ENCODE results near the gene DSCAML1.
"Not testable (repeated sequence)": the region's sequence is repeated elsewhere in the genome, so short reads cannot be mapped to it uniquely, and the experiment has no call there.

Gene DSCAML1

DNA sequence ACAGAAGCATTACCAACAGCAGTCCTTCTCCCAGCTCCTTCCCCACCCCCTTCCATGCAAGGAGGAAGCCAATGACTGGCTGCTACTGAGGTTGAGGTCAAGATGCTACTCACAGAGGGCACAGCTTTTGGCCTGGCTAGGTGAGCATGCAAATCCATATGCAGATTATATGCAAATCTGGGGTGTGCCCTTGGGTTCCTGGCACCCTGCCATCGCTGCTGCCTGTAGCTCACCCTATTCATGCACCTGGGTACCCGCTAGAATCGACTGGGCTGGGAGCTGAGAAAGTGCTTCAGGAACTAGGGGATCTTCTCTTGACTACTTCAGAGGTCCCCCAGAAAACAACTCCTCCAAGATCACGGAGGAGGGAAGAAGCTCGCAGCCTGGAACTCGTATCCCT, 4.0 kb downstream of the DSCAML1 start:
- DNase-seq (ENCODE audit: low spot score): no peak

DNA sequence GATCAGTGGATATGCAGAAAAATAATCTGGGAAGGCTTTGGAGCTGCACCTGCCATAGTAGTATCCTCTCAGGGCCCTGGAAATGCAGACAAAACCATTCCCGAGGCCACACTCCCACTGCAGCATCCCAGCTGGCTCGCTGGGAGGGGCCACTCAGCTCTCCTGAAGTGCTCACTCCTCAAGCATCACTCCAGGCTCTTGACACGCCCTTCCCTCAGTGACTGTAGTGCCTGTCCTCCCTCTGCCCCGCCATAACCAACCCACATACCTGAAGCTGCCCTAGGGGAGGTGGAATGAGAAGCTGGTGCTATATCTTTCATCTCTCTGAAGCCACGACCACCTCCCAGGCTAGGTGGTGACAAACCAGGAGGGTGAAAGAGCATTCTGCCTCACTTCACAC, 4.8 kb downstream of the DSCAML1 start:
- no peak for DNase-seq (ENCODE audit: low spot score)

DNA sequence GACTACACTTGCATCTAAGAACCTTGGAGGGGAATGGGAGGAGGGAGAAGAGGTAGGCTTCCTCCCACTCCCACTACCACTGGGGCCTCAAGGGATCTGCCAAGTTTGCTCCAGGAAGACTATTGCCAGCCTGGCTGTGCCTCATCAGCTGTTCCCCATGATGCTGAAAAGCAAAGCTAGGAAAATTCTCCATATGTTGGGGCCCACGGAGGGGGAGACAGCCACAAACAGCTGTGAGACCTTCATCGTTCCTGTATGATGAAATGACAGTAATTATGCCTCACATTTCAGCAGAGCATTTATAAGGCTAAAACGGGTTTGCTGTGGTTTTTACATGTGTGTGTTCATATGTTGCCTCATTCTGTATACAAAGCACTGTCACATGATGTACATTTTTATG, 6.7 kb downstream of the DSCAML1 start:
- DNase-seq (ENCODE audit: low spot score): no peak

DNA sequence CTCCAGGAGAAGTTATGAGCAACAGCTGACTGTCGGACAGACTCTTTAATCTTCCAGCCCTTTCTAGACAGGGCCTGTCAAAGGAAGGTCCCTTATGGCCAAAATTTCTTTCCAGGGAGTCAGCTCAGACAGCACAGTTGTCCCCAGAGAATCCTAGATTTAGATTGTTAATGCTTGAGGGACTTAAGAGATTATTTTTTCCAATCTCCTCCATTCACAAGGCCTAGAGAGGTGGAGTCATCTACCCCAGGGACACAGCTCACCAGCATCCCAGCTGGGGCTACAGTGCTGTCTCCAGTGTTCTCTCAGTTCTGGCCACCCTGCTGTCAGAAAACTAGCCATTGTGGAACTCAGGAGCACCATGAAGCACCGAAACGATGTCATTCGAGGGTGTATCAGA, 7.8 kb downstream of the DSCAML1 start:
- DNase-seq (ENCODE audit: low spot score): no peak

DNA sequence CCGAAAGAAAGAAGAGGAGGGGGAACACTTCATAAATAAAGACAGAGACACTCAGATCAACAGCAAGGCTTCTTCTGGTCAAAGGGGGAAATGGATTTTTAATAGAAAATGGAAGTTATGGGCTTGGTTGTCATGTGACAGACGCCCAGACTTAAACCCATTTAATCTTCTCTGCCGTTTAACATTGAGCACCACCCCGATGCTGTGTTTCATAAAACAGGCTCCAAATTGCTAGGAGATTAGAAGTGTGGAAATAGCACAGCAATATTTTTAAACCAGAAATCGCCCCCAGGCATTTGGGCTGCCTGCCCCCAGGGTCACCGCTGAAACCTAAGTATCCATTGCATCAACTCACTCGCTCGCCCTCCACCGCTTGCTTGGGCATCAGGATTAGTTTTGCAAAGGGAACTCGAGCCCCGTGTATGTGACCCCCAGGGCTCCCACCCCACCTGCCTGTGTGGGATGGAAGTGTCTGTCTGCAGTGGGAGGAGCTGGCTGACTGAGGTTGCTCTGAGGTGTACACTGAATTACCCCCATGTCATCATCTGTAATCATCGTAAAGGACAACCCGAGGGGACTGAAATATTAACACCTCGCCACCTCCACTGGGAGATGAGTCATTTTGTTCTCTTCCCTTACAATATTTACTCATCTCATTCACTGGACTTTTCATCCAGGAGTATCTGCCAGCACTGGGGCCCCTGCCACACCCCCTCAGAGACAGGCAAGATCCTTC, 10.7 kb downstream of the DSCAML1 start:
- DNase-seq (ENCODE audit: low spot score): no peak

DNA sequence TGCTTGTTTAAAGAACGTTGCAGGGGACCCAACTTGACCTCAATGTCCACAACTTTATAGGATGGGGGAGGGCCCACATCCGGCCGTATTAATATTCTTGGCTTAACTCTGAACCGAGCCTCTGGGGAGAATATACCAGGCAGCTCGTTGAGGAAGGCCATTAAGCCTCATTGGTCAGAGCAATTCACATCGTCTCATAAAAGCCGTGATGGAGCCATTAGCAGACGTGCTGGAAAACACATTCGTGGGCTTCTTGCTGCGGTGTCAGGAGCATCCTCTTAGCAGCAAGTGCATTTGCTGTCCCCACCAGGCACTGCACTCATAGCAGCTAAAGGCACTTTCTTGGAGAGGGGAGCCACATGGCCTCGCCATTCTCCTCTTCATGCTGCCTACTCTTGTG, 14.9 kb downstream of the DSCAML1 start:
- no peak for DNase-seq (ENCODE audit: low spot score)

DNA sequence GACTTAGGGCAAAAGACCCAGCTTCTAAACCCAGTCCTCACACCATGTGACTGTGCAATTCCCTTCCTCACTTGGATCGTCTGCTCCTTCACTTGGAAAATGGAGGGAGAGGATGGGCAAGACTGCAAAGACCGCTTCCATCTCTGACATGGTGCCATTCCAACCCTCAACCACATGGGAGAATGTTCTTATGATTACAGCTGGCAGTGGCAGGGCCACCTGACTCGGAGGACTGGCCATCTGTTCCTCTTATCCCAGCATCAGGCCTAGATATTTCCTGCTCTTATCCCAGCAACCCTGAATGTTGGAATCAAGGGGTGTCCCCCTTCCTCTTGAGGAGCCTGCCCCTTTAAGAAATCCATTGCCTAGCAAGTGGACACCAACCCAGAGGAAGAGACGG, 15.4 kb downstream of the DSCAML1 start:
- no peak for DNase-seq (ENCODE audit: low spot score)

DNA sequence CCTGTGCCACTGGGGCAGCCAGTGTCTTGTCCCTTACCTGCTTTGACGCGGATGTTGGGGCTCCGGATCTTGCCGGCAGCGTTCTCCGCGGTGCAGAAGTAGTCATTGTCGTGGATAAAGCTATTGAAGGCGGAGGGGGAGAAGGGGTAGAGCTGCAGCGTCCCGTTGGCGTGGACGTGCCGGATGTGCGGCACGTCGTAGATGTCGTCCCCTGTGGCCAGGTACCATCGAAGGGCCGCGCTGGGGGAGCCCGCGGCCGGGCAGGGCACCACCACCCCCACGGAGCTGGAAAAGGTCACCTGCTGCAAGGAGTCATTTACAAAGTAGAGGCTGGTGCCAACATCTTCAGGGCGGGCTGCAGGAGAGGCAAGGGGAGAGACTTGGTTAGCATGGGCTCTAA, 16.6 kb downstream of the DSCAML1 start:
- no peak for DNase-seq (ENCODE audit: low spot score)

DNA sequence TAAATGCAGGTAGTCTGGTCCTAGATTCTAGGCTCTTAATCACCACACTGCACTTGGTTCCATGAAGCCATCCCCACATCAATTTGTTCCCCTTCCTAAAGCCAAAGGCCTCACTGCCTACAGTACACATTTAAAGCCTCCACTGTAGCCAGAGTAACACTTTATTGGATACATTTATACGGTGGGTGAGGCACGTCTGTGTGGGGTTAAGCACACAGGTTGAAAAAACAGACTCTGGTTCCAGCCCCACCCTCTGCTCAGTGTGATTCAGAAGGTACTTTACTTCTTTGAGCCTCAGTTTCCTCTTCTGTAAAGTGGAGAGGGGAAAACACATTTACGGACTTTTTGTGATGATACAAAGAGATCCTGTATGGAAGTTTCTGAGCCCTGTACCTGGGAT, 22.5 kb downstream of the DSCAML1 start:
- no peak for DNase-seq (ENCODE audit: low spot score)

DNA sequence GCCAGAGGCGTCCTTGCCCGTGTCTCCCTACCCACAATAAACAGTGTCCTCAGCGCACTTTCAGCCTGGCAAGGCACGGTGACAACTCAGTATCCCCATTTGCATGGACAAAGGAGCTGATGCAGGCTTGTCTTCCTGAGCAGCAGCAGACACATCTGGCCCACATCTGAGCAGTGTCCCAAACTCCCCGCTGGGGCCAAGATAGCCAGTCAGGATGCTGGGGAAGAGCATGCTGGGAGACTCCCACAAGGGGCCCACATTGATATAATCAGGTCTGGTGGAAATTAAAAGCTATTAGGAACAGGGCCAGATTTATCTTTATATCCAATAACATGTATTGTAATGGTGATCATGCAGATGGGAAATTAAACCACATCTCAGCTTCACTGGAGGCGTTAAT, 24.7 kb downstream of the DSCAML1 start:
- DNase-seq (ENCODE audit: low spot score): no peak

DNA sequence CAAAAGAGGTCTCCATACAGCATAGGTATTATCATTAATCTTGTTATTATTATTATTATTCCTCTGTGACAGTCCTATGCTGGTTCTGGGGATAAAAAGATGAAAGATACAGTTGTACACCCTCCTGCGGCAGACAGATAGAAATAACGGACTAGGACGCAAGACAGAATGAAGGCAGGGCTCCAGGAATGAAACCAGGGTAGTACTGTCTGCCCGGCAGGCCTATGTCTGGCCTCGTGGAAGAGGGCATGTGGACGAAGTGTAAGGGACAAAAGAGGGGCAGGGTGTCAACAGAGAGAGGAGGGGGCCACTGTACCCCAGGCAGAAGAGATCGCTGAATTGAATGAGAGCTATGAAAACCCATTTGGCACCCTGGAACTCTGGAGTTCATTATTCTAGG, 25.2 kb downstream of the DSCAML1 start:
- no peak for DNase-seq (ENCODE audit: low spot score)

DNA sequence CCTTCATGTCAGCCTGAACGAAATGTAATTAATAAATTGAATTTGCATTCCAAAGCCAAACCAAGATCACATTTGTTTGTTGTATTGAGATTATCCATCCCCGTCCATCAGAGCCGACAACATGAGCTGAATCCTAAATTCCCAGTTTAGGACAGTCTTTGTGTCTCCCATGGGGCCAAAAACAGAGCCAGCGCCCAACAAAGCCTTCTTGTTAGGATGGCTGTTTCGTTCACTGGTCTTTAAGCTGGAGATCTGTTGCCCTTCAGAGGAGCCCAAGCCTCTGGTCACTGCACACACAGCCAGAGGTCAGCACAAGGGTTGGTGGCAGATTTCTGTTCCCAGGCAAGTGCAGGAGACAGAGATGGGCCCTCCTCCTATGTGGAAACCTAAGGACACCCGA, 25.8 kb downstream of the DSCAML1 start:
- no peak for DNase-seq (ENCODE audit: low spot score)

DNA sequence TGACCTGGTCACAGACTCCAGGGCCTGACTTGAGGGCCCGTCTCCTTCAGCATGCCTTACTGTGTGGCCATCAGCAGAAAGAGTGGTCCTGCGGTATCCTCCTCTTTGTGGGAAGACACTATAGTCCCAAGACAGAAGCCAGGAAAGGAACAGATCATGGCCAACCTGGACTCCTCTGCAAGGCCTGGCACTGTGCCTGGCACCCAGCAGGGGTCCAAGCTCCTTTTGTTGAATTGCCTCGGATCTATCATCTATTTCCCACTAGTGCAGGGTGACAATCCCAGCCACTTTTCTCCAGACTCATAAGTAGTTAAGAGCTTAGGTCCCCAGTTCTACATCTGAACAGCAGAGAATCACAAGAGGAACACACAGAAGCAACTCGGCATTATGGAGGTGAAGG, 27.0 kb downstream of the DSCAML1 start:
- DNase-seq (ENCODE audit: low spot score): no peak

DNA sequence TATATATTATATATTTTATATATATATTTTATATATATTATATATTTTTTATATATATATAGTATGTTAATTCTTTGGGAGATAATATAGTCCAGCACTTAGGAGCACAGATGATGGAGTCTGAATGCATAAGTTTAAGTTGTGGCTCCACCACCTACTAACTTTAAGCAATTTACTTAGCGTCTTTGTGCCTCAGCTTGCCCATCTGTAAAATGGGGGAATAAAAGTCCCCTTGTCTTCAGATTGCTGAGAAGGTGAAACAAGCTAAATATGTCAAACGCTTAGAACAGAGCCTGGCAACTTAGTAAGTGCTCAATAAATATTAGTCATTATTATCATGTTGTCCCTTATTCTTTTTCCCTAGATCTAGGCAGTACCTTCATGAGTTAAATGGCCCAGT, 27.5 kb downstream of the DSCAML1 start:
- DNase-seq (ENCODE audit: low spot score): no peak

DNA sequence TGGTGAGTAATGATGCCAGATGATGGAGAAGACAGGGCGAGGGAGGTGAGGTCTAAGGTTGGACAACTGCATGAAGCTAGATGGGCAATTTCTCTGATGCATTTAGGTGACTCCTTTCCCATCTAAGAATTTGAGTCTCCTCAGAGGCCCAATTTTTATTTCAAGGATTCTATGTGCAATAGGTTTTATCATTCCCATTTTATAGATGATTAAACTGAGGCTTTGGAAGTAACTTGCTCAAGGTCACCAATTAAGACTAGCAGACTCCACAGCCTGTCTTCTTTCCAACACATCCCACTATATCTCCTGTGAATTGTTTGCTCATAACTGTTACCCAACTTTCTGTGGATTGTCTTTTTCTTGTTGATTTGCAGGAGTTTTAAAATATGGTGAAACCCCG, 28.5 kb downstream of the DSCAML1 start:
- no peak for DNase-seq (ENCODE audit: low spot score)

DNA sequence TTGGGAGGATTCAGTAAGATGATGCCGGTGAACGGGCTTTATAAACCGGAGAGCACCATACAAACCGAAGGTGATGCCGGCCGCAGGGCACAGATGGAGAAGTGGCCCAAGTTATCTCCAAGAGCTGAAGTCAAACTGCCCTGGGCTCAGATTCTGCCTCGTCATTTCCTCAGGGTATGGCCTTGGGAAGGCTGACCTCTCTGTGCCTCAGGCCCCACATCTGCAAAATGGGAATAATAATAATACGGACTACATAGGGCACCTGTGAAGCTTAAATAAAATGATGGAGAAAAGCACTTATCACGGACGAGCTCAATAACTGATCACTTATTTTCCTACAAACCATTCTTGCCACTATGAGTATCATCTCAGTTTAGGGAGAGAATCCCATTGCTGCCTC, 29.9 kb downstream of the DSCAML1 start:
- no peak for DNase-seq (ENCODE audit: low spot score)

DNA sequence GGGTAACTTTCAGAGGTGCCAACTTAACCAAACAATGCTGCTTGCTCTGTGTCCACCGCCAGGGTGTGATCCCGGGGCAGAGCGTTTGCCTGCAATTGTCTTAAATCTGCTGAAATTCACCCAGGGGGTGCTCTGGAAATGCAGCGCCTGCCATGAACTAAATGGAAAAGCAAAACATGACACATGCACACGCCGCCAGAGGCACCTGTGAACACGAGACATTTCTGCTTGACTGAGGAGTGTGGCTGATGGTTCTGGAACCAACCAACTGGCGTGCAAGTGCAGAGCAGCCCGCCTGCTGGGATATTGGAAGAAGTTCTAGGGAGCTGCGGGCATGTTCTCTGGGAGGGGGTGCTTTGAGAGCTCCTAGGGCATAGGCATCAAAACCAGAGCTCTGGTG, 30.4 kb downstream of the DSCAML1 start:
- DNase-seq (ENCODE audit: low spot score): no peak

DNA sequence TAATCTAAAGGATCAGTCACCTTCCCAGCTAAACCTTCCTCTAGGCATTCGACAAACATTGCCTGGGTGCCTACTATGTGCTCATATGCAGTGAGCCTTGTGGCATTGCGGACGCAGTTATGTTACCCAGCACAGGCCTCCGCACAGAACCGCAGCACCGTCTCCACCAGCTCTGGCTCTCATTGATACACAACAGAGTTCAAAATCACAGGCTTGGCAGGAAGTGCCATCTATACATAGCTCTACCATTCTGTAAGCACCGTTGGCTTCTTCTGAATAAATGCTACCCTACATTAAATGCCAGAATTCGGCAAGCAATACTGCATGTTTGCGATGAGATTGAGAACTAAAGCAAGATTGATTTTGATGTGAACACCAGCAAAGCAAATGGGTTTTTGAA, 31.0 kb downstream of the DSCAML1 start:
- no peak for DNase-seq (ENCODE audit: low spot score)

DNA sequence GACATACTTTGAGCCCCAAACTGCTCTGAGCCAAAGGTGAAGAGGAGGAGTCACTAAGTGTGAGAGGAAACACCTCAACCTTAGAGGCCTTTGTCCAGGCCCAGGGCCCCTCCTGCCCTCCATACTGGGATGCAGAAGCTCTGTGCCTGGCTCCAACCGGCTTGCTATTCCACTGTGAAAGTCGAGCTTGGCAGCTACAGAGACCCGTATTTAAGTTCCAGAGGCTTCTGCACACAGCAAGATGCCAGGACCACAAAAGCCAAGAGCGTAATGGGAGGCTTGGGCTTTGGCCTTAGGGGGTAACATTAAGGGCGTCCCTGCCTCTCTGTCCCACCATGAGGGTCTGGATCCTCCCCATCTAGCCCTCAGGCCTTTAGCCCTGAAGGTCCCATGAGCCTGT, 31.9 kb downstream of the DSCAML1 start:
- DNase-seq (ENCODE audit: low spot score): no peak

DNA sequence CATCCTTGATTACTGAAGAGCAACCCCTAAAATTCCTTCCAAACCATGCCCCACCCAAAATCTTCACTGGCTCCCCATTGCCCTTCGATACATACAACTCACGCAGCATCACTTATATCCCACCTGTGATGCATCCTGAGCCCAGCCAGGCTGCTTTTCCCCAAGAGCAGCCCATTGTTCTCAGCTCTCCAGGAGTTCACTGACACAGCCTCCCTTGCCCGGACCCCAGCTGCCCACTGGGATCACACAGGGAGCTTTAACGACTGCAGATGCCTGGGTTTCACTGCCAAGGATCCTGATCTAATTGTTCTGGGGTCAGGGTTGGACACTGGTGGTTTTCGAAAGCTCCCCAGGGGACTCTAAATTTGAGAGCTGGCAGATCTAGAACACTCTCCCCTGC, 33.6 kb downstream of the DSCAML1 start:
- not testable (repeated sequence) for DNase-seq (ENCODE audit: low spot score)

DNA sequence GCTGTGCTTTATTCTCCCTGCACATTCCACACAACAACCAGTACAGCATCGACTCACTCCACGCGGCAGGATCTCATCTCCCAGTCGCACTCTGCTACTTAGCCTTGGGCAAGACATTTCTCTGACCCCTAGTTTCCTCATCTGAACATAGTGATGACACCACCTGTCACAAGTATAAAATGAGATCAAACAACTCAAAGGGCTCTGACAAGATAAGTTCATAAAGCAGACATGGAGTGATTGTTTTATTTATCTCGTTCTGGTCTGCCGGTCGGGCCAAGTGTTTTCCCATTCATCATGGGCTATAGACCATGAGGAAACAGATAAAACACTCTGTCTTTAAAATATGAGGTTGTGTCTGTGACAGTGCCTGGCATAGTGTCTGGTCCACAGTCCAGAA, 35.0 kb downstream of the DSCAML1 start:
- no peak for DNase-seq (ENCODE audit: low spot score)

DNA sequence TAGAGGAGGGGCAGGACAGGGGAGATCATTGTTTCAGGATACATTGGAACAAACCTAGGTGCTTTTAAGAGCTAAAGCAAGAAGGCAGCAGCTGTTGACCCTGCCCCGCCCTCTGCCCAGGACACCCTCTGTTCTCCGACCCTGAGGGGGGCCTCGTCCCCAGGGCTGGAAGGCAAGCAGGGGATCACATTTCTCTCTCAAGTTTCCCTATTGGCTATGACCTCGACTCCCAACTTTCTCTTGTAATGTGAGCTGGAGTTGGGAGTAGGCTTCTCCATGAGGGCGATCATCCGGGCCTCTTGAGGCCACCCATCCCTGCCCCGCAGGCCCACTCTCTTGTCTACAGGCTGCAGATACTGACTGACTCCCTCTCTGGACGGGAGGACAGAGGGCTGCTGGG, 37.7 kb downstream of the DSCAML1 start:
- DNase-seq (ENCODE audit: low spot score): no peak

DNA sequence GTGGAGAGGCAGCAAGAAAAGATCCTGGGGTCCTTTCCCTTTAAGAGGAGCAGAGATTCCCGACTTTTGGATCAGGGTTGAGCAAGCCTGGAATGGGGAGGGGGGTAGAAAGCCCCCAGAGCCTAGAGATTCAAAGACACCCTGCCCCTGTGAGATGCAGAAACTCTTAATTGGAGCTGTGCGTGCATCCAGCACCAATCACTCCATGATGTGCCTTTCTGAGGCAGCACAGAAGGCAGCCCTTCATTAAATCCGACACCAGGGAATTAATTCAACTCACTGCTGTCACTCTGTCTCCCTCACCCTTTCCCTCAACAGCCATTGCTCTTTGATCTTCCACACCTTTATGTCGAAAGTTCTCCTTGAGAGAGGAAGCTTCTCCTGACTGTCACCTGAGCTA, 43.0 kb downstream of the DSCAML1 start:
- DNase-seq (ENCODE audit: low spot score): no peak

DNA sequence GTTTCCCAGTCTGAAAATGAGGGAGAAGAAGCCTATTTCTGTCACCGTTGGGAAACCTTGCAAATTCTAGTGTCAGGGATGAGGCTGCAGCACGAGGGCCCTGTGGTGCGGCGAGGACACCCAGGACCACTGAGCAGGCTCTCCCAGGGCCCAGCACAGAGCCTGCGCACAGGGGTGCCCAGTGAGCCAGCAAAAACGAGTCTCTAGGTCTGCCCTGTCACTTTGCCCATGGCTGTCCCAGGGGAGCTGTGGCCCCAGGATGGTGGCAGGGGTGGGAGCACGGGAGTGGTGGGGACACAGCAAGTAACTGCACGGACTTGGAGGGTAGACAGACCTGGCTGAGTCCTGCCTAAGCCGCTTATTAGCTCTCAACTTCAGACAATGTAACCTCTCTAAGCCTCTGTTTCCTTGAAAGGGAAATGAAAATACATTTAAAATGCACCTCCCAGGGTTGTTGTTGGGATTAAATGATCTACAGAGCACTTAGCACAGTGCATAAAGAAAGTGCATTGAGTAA, 44.2 kb downstream of the DSCAML1 start:
- DNase-seq (ENCODE audit: low spot score): no peak

DNA sequence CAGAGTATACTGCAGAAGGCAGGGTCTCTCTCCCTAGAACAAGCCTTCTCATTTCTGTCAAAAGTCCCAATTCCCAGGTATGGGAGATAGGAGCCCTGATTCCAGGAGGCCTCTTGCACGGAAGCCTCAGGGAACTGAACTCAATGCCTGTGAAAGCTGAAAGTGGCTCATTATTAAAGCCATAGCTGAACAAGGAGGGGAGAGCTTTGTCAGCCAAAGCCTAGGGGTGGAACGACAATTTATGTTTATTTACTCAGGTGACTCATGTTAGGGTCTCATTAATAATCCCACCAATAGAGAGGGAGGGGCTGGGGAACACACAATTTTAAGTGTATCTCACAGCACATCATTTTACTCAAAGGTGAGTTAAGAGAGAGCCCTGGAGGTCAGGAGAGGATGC, 44.9 kb downstream of the DSCAML1 start:
- DNase-seq (ENCODE audit: low spot score): no peak

Measured in AG08395 (cell line).